Measurements from ENCODE around the gene ZRANB3. TPM values are rescaled to one million over a fixed set of nuclear protein-coding genes. Genes with fewer than 3 reads are reported as not detected.
"Not testable (repeated sequence)": the region's sequence is repeated elsewhere in the genome, so short reads cannot be mapped to it uniquely, and the experiment has no call there.

Gene ZRANB3
- total RNA-seq, 4 donors from 2014 or later, result 1.6 to 7.4 (median 2.8) TPM

DNA sequence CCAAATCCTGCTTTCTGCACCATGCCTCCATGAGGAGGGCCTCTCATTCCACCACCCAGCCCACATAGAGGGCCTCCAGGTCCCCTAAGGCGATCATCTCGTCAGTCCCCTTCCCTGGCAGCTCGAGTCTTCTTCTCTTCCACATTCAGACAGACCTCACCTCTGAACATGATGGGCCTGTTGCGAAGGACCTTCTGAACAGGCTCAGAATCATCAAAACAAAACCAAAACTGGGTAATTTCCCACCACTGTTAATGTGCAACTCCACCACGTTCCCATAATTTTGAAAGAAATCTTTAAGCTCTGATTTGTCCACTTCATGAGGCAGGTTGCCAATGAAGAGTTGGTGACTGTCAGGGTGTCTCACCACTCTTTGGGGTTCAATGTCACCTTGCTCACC lies 20.4 kb downstream of the ZRANB3 start:
- no peak for DNase-seq
- Histone ChIP-seq H3K27me3 (no peaks in the 10 kb centered on the region), H3K4me1 (no peaks in the 10 kb centered on the region), H3K27ac (no peak overlapping the region), H3K36me3 (no peaks in the 10 kb centered on the region), H3K9me3 (peaks cover 0 to 12% (median 0%) of the 10 kb centered on the region in 4 donors), H3K4me3 (no peak overlapping the region)
- TF ChIP-seq POLR2A (IDR thresholded peaks at IDR 0.05), result no peak
- TF ChIP-seq, protein P1, sequence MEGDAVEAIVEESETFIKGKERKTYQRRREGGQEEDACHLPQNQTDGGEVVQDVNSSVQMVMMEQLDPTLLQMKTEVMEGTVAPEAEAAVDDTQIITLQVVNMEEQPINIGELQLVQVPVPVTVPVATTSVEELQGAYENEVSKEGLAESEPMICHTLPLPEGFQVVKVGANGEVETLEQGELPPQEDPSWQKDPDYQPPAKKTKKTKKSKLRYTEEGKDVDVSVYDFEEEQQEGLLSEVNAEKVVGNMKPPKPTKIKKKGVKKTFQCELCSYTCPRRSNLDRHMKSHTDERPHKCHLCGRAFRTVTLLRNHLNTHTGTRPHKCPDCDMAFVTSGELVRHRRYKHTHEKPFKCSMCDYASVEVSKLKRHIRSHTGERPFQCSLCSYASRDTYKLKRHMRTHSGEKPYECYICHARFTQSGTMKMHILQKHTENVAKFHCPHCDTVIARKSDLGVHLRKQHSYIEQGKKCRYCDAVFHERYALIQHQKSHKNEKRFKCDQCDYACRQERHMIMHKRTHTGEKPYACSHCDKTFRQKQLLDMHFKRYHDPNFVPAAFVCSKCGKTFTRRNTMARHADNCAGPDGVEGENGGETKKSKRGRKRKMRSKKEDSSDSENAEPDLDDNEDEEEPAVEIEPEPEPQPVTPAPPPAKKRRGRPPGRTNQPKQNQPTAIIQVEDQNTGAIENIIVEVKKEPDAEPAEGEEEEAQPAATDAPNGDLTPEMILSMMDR (IDR thresholded peaks at IDR 0.05), result no peak

DNA sequence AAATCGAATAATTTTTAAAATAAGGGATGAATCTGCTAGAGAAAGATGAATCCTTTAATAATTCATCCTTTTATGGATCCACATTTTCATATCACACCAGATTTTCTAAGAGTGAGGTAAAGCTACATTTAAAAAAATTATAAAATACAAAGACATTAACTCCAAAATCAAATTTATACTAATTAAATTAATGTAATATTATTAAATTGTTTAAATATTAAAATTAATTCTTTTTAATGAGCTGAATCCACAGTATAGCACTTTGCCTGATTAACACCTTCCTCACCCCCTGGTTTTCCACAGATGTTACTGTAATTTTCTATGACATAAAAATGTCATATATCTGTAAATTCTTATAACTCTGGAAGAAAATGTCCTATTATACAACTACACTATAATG lies 26.2 kb downstream of the ZRANB3 start:
- no peak for TF ChIP-seq POLR2A (IDR thresholded peaks at IDR 0.05)
- TF ChIP-seq, protein P1 (IDR thresholded peaks at IDR 0.05), result no peak
- no peaks in the 10 kb centered on the region for H3K36me3 ChIP-seq
- no peaks in the 10 kb centered on the region for H3K4me1 ChIP-seq
- no peaks in the 10 kb centered on the region for H3K27me3 ChIP-seq
- no peak overlapping the region for H3K4me3 ChIP-seq
- no peaks in the 10 kb centered on the region for H3K9me3 ChIP-seq
- no peak for DNase-seq
- H3K27ac ChIP-seq, result no peak overlapping the region

DNA sequence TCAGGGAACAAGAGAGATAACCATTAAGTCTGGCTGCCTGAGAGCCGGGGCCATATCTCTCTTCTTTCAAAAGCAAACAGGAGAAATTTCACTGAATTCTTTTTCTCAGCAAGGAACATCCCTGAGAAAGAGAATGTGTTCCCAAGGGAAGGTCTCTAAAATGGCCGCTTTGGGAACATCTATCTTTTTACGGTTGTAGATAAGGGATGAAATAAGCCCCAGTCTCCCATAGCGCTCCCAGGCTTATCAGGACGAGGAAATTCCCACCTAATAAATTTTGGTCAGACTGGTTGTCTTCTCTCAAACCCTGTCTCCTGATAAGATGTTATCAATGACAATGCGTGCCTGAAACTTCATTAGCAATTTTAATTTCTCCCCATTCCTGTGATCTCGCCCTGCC lies 32.4 kb downstream of the ZRANB3 start:
- H3K27me3 ChIP-seq, H3K4me3 ChIP-seq, H3K36me3 ChIP-seq, DNase-seq, H3K27ac ChIP-seq, H3K4me1 ChIP-seq: not testable (repeated sequence)
- peaks cover 0 to 21% (median 0%) of the 10 kb centered on the region in 4 donors for H3K9me3 ChIP-seq

DNA sequence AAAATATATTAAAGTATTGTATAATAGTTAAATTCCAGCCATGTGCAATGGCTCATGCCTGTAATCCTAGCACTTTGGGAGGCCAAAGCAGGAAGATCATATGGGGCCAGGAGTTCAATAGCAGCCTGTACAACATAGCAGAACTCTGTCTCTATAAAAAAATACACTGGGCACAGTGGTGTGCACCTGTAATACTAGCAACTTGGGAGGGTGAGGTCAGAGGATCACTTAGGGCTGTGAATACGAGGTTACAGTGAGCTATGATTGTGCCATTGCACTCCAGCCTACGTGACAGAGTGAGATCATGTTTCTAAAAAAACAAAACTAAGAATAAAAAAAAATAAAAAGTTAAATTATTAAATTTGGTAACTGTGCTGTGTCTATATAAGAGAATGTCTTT lies 36.1 kb downstream of the ZRANB3 start:
- H3K27ac ChIP-seq, result no peak overlapping the region
- H3K9me3 ChIP-seq, result peaks cover 0 to 21% (median 0%) of the 10 kb centered on the region in 4 donors
- H3K4me3 ChIP-seq, result no peak overlapping the region
- DNase-seq, result no peak
- H3K4me1 ChIP-seq, result no peaks in the 10 kb centered on the region
- no peak for TF ChIP-seq POLR2A (IDR thresholded peaks at IDR 0.05)
- TF ChIP-seq, protein P1 (IDR thresholded peaks at IDR 0.05), result no peak
- H3K36me3 ChIP-seq, result no peaks in the 10 kb centered on the region
- H3K27me3 ChIP-seq, result no peaks in the 10 kb centered on the region

DNA sequence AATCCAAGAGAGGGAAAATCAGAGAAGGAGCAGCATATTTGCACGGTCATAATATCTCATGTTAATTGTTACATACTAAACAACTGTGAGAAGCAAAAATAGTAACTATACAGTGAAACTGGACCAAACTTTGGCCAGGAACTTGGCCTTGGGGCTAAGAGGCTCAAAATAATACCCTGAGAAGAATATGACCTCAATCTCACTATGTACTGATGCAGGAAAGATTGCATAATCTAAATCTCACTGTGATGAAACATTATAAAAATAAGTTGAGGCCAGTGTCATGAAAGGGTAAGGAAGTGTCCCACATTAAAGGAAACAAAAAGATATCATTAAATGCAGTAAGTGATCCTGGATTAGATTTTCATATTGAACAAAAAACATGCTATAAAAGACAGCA lies 36.5 kb downstream of the ZRANB3 start:
- Histone ChIP-seq H3K4me3 (no peak overlapping the region), H3K4me1 (no peaks in the 10 kb centered on the region), H3K36me3 (no peaks in the 10 kb centered on the region), H3K27ac (no peak overlapping the region), H3K27me3 (no peaks in the 10 kb centered on the region), H3K9me3 (peaks cover 0 to 21% (median 0%) of the 10 kb centered on the region in 4 donors)
- no peak for DNase-seq
- TF ChIP-seq, protein P1 (IDR thresholded peaks at IDR 0.05), result no peak
- no peak for TF ChIP-seq POLR2A (IDR thresholded peaks at IDR 0.05)

DNA sequence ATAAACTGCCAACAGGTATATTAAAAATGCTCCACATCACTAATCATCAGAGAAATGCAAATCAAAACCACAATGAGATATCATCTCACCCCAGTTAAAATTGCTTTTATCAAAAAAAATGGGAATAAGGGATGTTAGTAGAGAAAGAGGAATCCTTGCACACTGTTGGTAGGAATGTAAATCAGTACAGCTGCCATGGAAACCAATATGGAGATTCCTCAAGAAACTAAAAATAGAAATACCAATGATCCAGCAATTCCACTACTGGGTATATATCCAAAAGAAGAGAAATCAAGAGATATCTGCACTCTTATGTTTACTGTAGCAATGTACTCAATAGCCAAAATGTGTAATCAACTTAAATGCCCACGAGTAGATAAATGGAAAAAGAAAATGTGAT lies 40.6 kb downstream of the ZRANB3 start:
- no peaks in the 10 kb centered on the region for H3K4me1 ChIP-seq
- H3K27me3 ChIP-seq, result no peaks in the 10 kb centered on the region
- H3K4me3 ChIP-seq, result no peak overlapping the region
- no peak for DNase-seq
- no peak for TF ChIP-seq POLR2A (IDR thresholded peaks at IDR 0.05)
- TF ChIP-seq, protein P1 (IDR thresholded peaks at IDR 0.05), result no peak
- no peaks in the 10 kb centered on the region for H3K36me3 ChIP-seq
- H3K27ac ChIP-seq, result no peak overlapping the region
- H3K9me3 ChIP-seq, result no peaks in the 10 kb centered on the region
